K562 (cell line): Measurements from ENCODE around the gene TTC33. TPM values are rescaled to one million over a fixed set of nuclear protein-coding genes. Genes with fewer than 3 reads are reported as not detected.

Experiments used
- BHLHE40 ChIP-seq: IDR thresholded peaks from 2 replicates; pipeline ENCODE4 v1.6.1; 2011; ENCODE audit warnings: low read length, improper control_type of control experiment
- CC2D1A ChIP-seq: fragments of 450-650 bp; IDR thresholded peaks from 2 replicates; pipeline ENCODE4 v1.6.1; 2017; ENCODE audit warnings: mild to moderate bottlenecking
- FOXA3 ChIP-seq, 2 experiments: fragments of 450-650 bp in 1 of 2; sonication (generic) in 1 of 2; formaldehyde crosslinking; IDR thresholded peaks in 1 of 2; conservative IDR thresholded peaks in 1 of 2; 2 replicates each; pipeline versions ENCODE4 v1.4.0 to v1.8.0; 2020 to 2022; ENCODE audit warnings: mild to moderate bottlenecking in 2 of 2, missing genetic modification reagents in 1 of 2
- HDAC6 ChIP-seq: IDR thresholded peaks from 2 replicates; pipeline ENCODE4 v1.6.1; 2012; ENCODE audit warnings: low read depth, mild to moderate bottlenecking, control low read depth, inconsistent platforms, low read length, moderate library complexity
- KDM4B ChIP-seq, 2 experiments: fragments of 450-650 bp in 1 of 2; sonication (generic) in 1 of 2; IDR thresholded peaks; 2 replicates each; pipeline ENCODE4 v1.6.1; 2016 to 2017; ENCODE audit warnings: borderline replicate concordance in 2 of 2, antibody characterized with exemption in 1 of 2, low read depth in 1 of 2, mild to moderate bottlenecking in 1 of 2
- KLF1 ChIP-seq: fragments of 450-650 bp; IDR thresholded peaks from 2 replicates; pipeline ENCODE4 v1.6.1; 2016; ENCODE audit warnings: missing genetic modification characterization, missing compliant biosample characterization
- MCM3 ChIP-seq: fragments of 450-650 bp; IDR thresholded peaks from 2 replicates; pipeline ENCODE4 v1.6.1; 2016
- NFIC ChIP-seq: fragments of 450-650 bp; IDR thresholded peaks from 2 replicates; pipeline ENCODE4 v1.6.1; 2017; ENCODE audit warnings: mild to moderate bottlenecking, inconsistent platforms
- PHF20 ChIP-seq: fragments of 450-650 bp; IDR thresholded peaks from 2 replicates; pipeline ENCODE4 v1.6.1; 2018; ENCODE audit not compliant: partially characterized antibody
- SOX6 ChIP-seq: fragments of 450-650 bp; IDR thresholded peaks from 2 replicates; pipeline ENCODE4 v1.6.1; 2014; ENCODE audit warnings: mild to moderate bottlenecking
- SP1 ChIP-seq: sonication (generic); formaldehyde crosslinking; IDR thresholded peaks from 2 replicates; pipeline ENCODE4 v1.8.1; 2022; ENCODE audit warnings: mild to moderate bottlenecking, missing genetic modification reagents
- SP2 ChIP-seq: IDR thresholded peaks from 2 replicates; pipeline ENCODE4 v1.6.1; 2011; ENCODE audit warnings: mild to moderate bottlenecking, low read depth, low read length, moderate library complexity; ENCODE audit not compliant: poor library complexity, severe bottlenecking; ENCODE audit errors: extremely low read depth
- SPI1 ChIP-seq: IDR thresholded peaks from 2 replicates; pipeline ENCODE4 v1.6.1; 2011; ENCODE audit warnings: low read depth, low read length, control low read depth, borderline replicate concordance
- SREBF2 ChIP-seq: sonication (generic); formaldehyde crosslinking; IDR thresholded peaks from 2 replicates; pipeline ENCODE4 v1.4.0; 2020; ENCODE audit warnings: mild to moderate bottlenecking, missing genetic modification reagents
- TBL1XR1 ChIP-seq, 2 experiments: IDR thresholded peaks; 2 replicates each; pipeline ENCODE4 v1.6.1; 2012; ENCODE audit warnings: improper control_type of control experiment in 2 of 2, low read length in 2 of 2, mild to moderate bottlenecking in 1 of 2
- WHSC1 ChIP-seq: IDR thresholded peaks from one replicate; pipeline ENCODE4 v1.6.1; 2012; ENCODE audit warnings: low read length, control low read depth, inconsistent platforms
- ZNF354B ChIP-seq: fragments of 250-450 bp; sonication (Bioruptor Pico); IDR thresholded peaks from 2 replicates; pipeline ENCODE4 v1.4.0; 2020
- polyA plus RNA-seq, 8 experiments: library from polyadenylated mRNA; depleted of rRNA in 4 of 8; stranded (reverse) in 5 of 8; unstranded in 3 of 8; fragments of >200 nt; fragmentation: Nextera tagmentation in 2 of 8; fragmentation: Illumina TruSeq in 1 of 8; extraction: Ambion mirVana in 2 of 8; extraction: Trizol in 1 of 8; gene quantifications; 2 replicates each; pipeline versions ENCODE4 v1.2.1 to v1.2.3, GENCODE V29; 2011 to 2014; ENCODE audit warnings: inconsistent platforms in 1 of 8, missing spikeins in 1 of 8
- total RNA-seq, 7 experiments: library from RNA; depleted of rRNA in 6 of 7; stranded (reverse); fragments of >200 nt in 6 of 7; fragmentation: Illumina TruSeq in 2 of 7; extraction: Trizol in 2 of 7; gene quantifications; 2 replicates each; pipeline versions ENCODE4 v1.2.1 to v1.2.3, GENCODE V29; 2011 to 2021; ENCODE audit warnings: low replicate concordance in 1 of 7
- TF ChIP-seq, protein P1 (sequence below): IDR thresholded peaks from 3 replicates; pipeline ENCODE4 v1.6.1; 2011; ENCODE audit warnings: borderline replicate concordance, mild to moderate bottlenecking; ENCODE audit not compliant: insufficient read length, insufficient read depth
- TF ChIP-seq, protein P2 (sequence below): sonication (generic); formaldehyde crosslinking; IDR thresholded peaks from 2 replicates; pipeline ENCODE4 v1.8.0; 2022; ENCODE audit warnings: mild to moderate bottlenecking, missing genetic modification reagents
- TF ChIP-seq, protein P3 (sequence below): fragments of 200-800 bp; sonication (Bioruptor generic); IDR thresholded peaks from 2 replicates; pipeline ENCODE4 v1.6.1; 2017; ENCODE audit warnings: missing genetic modification characterization, missing compliant biosample characterization
- TF ChIP-seq, protein P4 (sequence below): sonication (generic); formaldehyde crosslinking; IDR thresholded peaks from 2 replicates; pipeline ENCODE4 v1.9.0; 2022; ENCODE audit warnings: mild to moderate bottlenecking, missing genetic modification reagents

TTC33 gene
- total and polyA plus RNA-seq, 9 of the 15 experiments (the other 6 are each of a cell fraction or from before 2014, with no cell fraction given): 11.5 to 24.9 (median 21.1) TPM

DNA sequence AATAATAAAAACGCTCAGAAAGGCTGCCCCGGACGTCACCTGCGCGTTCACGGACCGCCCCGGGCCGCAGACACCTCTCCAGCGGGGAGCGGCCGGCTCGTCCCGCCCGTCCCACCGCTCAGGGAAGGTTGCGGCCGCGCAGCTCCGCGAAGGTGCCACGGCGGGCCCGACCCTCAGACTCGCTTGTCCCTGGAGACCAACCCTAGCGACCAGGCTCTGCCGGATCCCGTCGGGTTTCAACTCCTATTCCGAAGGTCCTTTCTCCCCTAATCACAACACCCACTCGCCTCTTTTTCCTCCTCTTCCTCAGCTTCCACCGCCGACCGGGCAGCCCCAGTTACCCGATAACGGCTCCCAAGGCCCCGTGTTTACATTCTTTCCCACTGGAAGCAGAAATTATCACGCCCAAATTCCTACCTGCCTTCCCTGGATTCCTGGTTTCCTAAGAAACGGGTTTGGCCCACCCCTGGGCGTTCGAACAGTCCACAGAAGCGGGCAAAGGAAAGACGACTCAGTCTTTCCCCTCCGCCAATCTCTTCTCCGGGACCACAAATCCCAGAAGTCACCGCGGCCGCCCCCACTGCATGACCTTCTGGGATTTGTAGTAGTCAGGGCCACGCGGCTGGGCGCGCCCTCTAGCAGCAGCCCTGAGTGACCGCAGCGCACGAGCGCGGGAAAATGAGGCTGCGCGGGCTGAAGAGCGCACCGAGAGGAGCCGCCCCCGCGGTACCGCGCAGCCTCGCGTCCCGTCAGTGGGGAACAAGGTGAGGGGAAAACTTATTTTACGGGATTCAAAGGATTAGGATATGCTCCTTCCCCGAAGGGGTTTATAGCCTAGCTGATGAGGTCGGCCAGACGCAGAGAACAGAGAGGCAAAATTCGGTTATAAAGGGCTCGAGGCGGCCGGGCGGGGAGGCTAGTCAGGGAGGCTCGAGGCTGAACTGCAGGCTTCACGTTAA is at the start of gene TTC33 (continued):
- no peak for TF ChIP-seq SPI1
- TF ChIP-seq, protein P1, sequence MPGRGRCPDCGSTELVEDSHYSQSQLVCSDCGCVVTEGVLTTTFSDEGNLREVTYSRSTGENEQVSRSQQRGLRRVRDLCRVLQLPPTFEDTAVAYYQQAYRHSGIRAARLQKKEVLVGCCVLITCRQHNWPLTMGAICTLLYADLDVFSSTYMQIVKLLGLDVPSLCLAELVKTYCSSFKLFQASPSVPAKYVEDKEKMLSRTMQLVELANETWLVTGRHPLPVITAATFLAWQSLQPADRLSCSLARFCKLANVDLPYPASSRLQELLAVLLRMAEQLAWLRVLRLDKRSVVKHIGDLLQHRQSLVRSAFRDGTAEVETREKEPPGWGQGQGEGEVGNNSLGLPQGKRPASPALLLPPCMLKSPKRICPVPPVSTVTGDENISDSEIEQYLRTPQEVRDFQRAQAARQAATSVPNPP: no peak
- no peak for TF ChIP-seq WHSC1
- peak; percentile 91 for TF ChIP-seq SP1
- TF ChIP-seq PHF20: no peak
- TF ChIP-seq, protein P2, sequence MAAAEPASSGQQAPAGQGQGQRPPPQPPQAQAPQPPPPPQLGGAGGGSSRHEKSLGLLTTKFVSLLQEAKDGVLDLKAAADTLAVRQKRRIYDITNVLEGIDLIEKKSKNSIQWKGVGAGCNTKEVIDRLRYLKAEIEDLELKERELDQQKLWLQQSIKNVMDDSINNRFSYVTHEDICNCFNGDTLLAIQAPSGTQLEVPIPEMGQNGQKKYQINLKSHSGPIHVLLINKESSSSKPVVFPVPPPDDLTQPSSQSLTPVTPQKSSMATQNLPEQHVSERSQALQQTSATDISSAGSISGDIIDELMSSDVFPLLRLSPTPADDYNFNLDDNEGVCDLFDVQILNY (CRISPR knock-in tag): peak; percentile 98
- peak; percentile 60; the same call in 1 of the 2 replicates for TF ChIP-seq KLF1 (tag)
- peak in 1 of 2 experiments; percentile 88; a peak in 2 of 4 replicates for TF ChIP-seq KDM4B (IDR thresholded peaks at IDR 0.05; ENCODE audit: borderline replicate concordance in 2 of 2, low read depth in 1 of 2)
- TF ChIP-seq, protein P3, sequence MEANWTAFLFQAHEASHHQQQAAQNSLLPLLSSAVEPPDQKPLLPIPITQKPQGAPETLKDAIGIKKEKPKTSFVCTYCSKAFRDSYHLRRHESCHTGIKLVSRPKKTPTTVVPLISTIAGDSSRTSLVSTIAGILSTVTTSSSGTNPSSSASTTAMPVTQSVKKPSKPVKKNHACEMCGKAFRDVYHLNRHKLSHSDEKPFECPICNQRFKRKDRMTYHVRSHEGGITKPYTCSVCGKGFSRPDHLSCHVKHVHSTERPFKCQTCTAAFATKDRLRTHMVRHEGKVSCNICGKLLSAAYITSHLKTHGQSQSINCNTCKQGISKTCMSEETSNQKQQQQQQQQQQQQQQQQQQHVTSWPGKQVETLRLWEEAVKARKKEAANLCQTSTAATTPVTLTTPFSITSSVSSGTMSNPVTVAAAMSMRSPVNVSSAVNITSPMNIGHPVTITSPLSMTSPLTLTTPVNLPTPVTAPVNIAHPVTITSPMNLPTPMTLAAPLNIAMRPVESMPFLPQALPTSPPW (CRISPR knock-in tag): peak; percentile 84
- TF ChIP-seq HDAC6: no peak
- peak; percentile 58 for TF ChIP-seq SOX6
- TF ChIP-seq NFIC: peak; percentile 29
- peak in 1 of 2 experiments; percentile 83; a peak in 3 of 4 replicates for TF ChIP-seq FOXA3 (CRISPR knock-in tag; conservative IDR thresholded peaks at IDR 0.05 in 1 of 2, IDR thresholded peaks at IDR 0.05 in 1 of 2)
- peak; percentile 90 for TF ChIP-seq BHLHE40
- no peak for TF ChIP-seq SP2
- TF ChIP-seq ZNF354B (CRISPR knock-in tag): peak; percentile 7; the same call in 1 of the 2 replicates
- TF ChIP-seq MCM3: no peak
- 0 out of 2 replicates have a peak, but pooled peaks have one; percentile 61 for TF ChIP-seq SREBF2 (CRISPR knock-in tag)
- peak in 1 of 2 experiments; percentile 30; a peak in 1 of 4 replicates for TF ChIP-seq TBL1XR1 (IDR thresholded peaks at IDR 0.05; ENCODE audit: low read length in 2 of 2)
- TF ChIP-seq CC2D1A: peak; percentile 45; the same call in 1 of the 2 replicates
- TF ChIP-seq, protein P4, sequence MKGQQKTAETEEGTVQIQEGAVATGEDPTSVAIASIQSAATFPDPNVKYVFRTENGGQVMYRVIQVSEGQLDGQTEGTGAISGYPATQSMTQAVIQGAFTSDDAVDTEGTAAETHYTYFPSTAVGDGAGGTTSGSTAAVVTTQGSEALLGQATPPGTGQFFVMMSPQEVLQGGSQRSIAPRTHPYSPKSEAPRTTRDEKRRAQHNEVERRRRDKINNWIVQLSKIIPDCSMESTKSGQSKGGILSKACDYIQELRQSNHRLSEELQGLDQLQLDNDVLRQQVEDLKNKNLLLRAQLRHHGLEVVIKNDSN: peak; percentile 81
